ENCODE data around the gene PDE4D. TPM values are rescaled to one million over a fixed set of nuclear protein-coding genes. Genes with fewer than 3 reads are reported as not detected.

The PDE4D gene
- total RNA-seq, 1 experiment from 2014 or later = 2.1 TPM

- H4K8ac ChIP-seq (replicated peaks; ENCODE audit: insufficient read length, low read depth, low read length) = no peak overlapping the region
- peak overlapping the region; percentile 22 to 59; a peak in 4 of 5 replicates for H3K4me3 Mint-ChIP-seq
- no peaks in the 10 kb centered on the region; the same call in 1 of the 2 replicates for H3K27me3 Mint-ChIP-seq (ENCODE audit: low read depth)
- H3K9me3 ChIP-seq (ENCODE audit: control insufficient read depth, low read depth, low read length) = peaks cover 17% of the 10 kb centered on the region
- H2AK5ac ChIP-seq (ENCODE audit: insufficient read length, low read length) = no peak overlapping the region
- H4K5ac ChIP-seq (ENCODE audit: insufficient read length, low read depth, low read length) = no peak overlapping the region
- H3K18ac ChIP-seq (ENCODE audit: insufficient read length, low read depth, low read length) = no peak overlapping the region
- no peak overlapping the region for H3K23ac ChIP-seq (ENCODE audit: insufficient read length, low read depth, low read length)
- H2BK5ac ChIP-seq (ENCODE audit: insufficient read length, low read length) = no peak overlapping the region
- H4K91ac ChIP-seq (ENCODE audit: insufficient read length, low read depth, low read length) = no peak overlapping the region
- no peak overlapping the region for H2BK15ac ChIP-seq (ENCODE audit: low read depth, low read length)
- H3K27ac Mint-ChIP-seq = peak overlapping the region; percentile 55 to 94 (median 83)
- no peak overlapping the region for H3T11ph ChIP-seq (ENCODE audit: low read length)
- no peak overlapping the region for H2BK120ac ChIP-seq (ENCODE audit: low read depth, low read length, poor library complexity, severe bottlenecking)
- H3K23me2 ChIP-seq (ENCODE audit: insufficient read length, low read depth, low read length, poor library complexity, severe bottlenecking) = no peaks in the 10 kb centered on the region
- H3K79me1 ChIP-seq (ENCODE audit: insufficient read depth, low read depth, low read length, poor library complexity, severe bottlenecking) = no peaks in the 10 kb centered on the region
- H2AFZ ChIP-seq (ENCODE audit: low read length) = no peak overlapping the region
- peaks cover 16 to 26% (median 17%) of the 10 kb centered on the region in 3 experiments for H3K36me3 Mint-ChIP-seq (ENCODE audit: insufficient read depth in 1 of 3, low read depth in 3 of 3)
- peak; percentile 56 for DNase-seq
- H4K20me1 ChIP-seq (ENCODE audit: control insufficient read depth, insufficient read depth, insufficient read length) = no peaks in the 10 kb centered on the region
- H3K4me1 Mint-ChIP-seq = peaks cover 67% of the 10 kb centered on the region in 2 experiments
- no CpG with 5 or more reads among the region's 4 CpGs for WGBS (ENCODE audit: extremely low coverage, insufficient read length, low lambda C conversion rate)
- no peak overlapping the region for H3K56ac ChIP-seq (ENCODE audit: insufficient read length, low read depth, low read length)
- peak overlapping the region; percentile 88 for H3K27ac ChIP-seq (ENCODE audit: insufficient read length, low read depth, low read length)
- H3K4me1 ChIP-seq (ENCODE audit: insufficient read depth, low read length) = peaks cover 9% of the 10 kb centered on the region
- no peak overlapping the region for H3K4ac ChIP-seq (ENCODE audit: low read depth, low read length)
- peak overlapping the region; percentile 31 for H3K4me2 ChIP-seq (ENCODE audit: insufficient read depth, insufficient read length, low read length)
- no peak overlapping the region for H2BK20ac ChIP-seq (ENCODE audit: low read depth, low read length, poor library complexity, severe bottlenecking)
- H3K27me3 ChIP-seq (ENCODE audit: insufficient read depth, low read length) = no peaks in the 10 kb centered on the region
- no peaks in the 10 kb centered on the region for H3K79me2 ChIP-seq (ENCODE audit: insufficient read depth, low read length)
- peaks cover 20 to 25% of the 10 kb centered on the region in 2 experiments for H3K9me3 Mint-ChIP-seq
- H3K9ac ChIP-seq (ENCODE audit: extremely low read depth, insufficient read length, low read length) = no peak overlapping the region
- TF ChIP-seq CTCF (conservative IDR thresholded peaks at IDR 0.05) = no peak
- no peak overlapping the region for H3K14ac ChIP-seq (ENCODE audit: insufficient read depth, low read length)
- no peak overlapping the region for H2BK12ac ChIP-seq (ENCODE audit: insufficient read length, low read depth, low read length)
These were observed 184.1 kb downstream of the PDE4D start for GRCh38 chr5:59709346-59709821.
